Measurements from ENCODE around the gene CHCHD4. TPM values are rescaled to one million over a fixed set of nuclear protein-coding genes. Genes with fewer than 3 reads are reported as not detected.

Gene CHCHD4
- polyA plus RNA-seq, 1 donor from 2014 or later, result 24.6 TPM

GRCh38 chr3:14154895-14155440 is 30.3 kb upstream of the CHCHD4 start:
- Histone ChIP-seq H3K36me3 (ENCODE audit: insufficient read depth, low read length) (peaks cover 26% of the 10 kb centered on the region), H3K9me3 (ENCODE audit: low read length) (no peaks in the 10 kb centered on the region), H3K9ac (ENCODE audit: low read length) (no peak overlapping the region), H2AFZ (ENCODE audit: low read depth, low read length) (no peak overlapping the region), H4K20me1 (ENCODE audit: insufficient read depth) (no peaks in the 10 kb centered on the region), H3K9me2 (ENCODE audit: insufficient read depth, low read length) (no peaks in the 10 kb centered on the region), H3K4me3 (ENCODE audit: low read length) (no peak overlapping the region), H3K4me2 (ENCODE audit: low read length) (no peak overlapping the region), H3K79me2 (replicated peaks; ENCODE audit: insufficient read depth, low read length) (no peaks in the 10 kb centered on the region), H3F3A (ENCODE audit: insufficient read depth, low read length, poor library complexity, severe bottlenecking) (no peaks in the 10 kb centered on the region), H3K27me3 (ENCODE audit: insufficient read depth, low read depth, low read length) (no peaks in the 10 kb centered on the region), H3K27ac (ENCODE audit: low read length) (no peak overlapping the region)
- TF ChIP-seq TAF1 (IDR thresholded peaks at IDR 0.05; ENCODE audit: low read depth) (no peak), POLR2AphosphoS5 (IDR thresholded peaks at IDR 0.05) (no peak), CTCF (IDR thresholded peaks at IDR 0.05; ENCODE audit: poor library complexity, severe bottlenecking) (no peak)

GRCh38 chr3:14154276-14154675 is 29.6 kb upstream of the CHCHD4 start:
- no peaks in the 10 kb centered on the region for H3K9me2 ChIP-seq (ENCODE audit: insufficient read depth, low read length)
- H3K27me3 ChIP-seq (ENCODE audit: insufficient read depth, low read depth, low read length), result no peaks in the 10 kb centered on the region
- H2AFZ ChIP-seq (ENCODE audit: low read depth, low read length), result no peak overlapping the region
- TF ChIP-seq CTCF (IDR thresholded peaks at IDR 0.05; ENCODE audit: poor library complexity, severe bottlenecking) (no peak), RAD21 (conservative IDR thresholded peaks at IDR 0.05) (no peak), POLR2AphosphoS5 (IDR thresholded peaks at IDR 0.05) (no peak), TAF1 (IDR thresholded peaks at IDR 0.05; ENCODE audit: low read depth) (no peak), SMC3 (conservative IDR thresholded peaks at IDR 0.05; ENCODE audit: poor library complexity) (no peak), REST (IDR thresholded peaks at IDR 0.05; ENCODE audit: borderline replicate concordance) (no peak), EP300 (conservative IDR thresholded peaks at IDR 0.05; ENCODE audit: poor library complexity, severe bottlenecking) (no peak), MXI1 (conservative IDR thresholded peaks at IDR 0.05; ENCODE audit: poor library complexity, severe bottlenecking) (no peak), EZH2 (IDR thresholded peaks at IDR 0.05; ENCODE audit: borderline replicate concordance, insufficient read depth, low read length, poor library complexity, severe bottlenecking) (no peak)
- H3K4me3 ChIP-seq (ENCODE audit: low read length), result no peak overlapping the region
- no peaks in the 10 kb centered on the region for H3F3A ChIP-seq (ENCODE audit: insufficient read depth, low read length, poor library complexity, severe bottlenecking)
- no peaks in the 10 kb centered on the region for H4K20me1 ChIP-seq (ENCODE audit: insufficient read depth)
- H3K36me3 ChIP-seq (ENCODE audit: insufficient read depth, low read length), result peaks cover 19% of the 10 kb centered on the region
- H3K4me2 ChIP-seq (ENCODE audit: low read length), result no peak overlapping the region
- H3K9ac ChIP-seq (ENCODE audit: low read length), result no peak overlapping the region
- no peaks in the 10 kb centered on the region for H3K79me2 ChIP-seq (replicated peaks; ENCODE audit: insufficient read depth, low read length)
- no peaks in the 10 kb centered on the region for H3K9me3 ChIP-seq (ENCODE audit: low read length)
- no peak overlapping the region for H3K27ac ChIP-seq (ENCODE audit: low read length)

Data from neural cell (in vitro differentiated cells).